HL-60/S4 treated with phorbol 12-myristate 13-acetate at 8.2 ng/mL for 4 days and 3 days (cell line): Measurements from ENCODE around the gene UNC119.
"Not testable (repeated sequence)": the region's sequence is repeated elsewhere in the genome, so short reads cannot be mapped to it uniquely, and the experiment has no call there.

Experiments
- in situ Hi-C: fragments of 300-500 bp; cut with MboI; formaldehyde crosslinking; loops from 2 replicates; pipeline ENCODE4 v1.15.0; 2022; ENCODE audit warnings: low sequenced_read_pairs

Gene UNC119

GRCh38 chr17:28523876-28524275 is 28.5 kb downstream of the UNC119 start:
- in situ Hi-C loops: no loop called here

- in situ Hi-C loops: no loop called here
Observed at GRCh38 chr17:28523186-28523585, 29.2 kb downstream of the UNC119 start.

- in situ Hi-C loops: not testable (repeated sequence)
Observed at GRCh38 chr17:28522281-28522680, 30.1 kb downstream of the UNC119 start.

GRCh38 chr17:28521311-28522085 is 30.9 kb downstream of the UNC119 start:
- in situ Hi-C loops: no loop called here

GRCh38 chr17:28520687-28521086 is 31.7 kb downstream of the UNC119 start:
- in situ Hi-C loops: no loop called here

GRCh38 chr17:28519236-28519635 is 33.2 kb downstream of the UNC119 start:
- in situ Hi-C loops: no loop called here

GRCh38 chr17:28518578-28518977 is 33.8 kb downstream of the UNC119 start:
- in situ Hi-C loops: no loop called here

GRCh38 chr17:28518132-28518531 is 34.3 kb downstream of the UNC119 start:
- in situ Hi-C loops: no loop called here

GRCh38 chr17:28515518-28515917 is 36.9 kb downstream of the UNC119 start:
- in situ Hi-C loops: no loop called here

- in situ Hi-C loops: no loop called here
Observed at GRCh38 chr17:28514561-28515002, 37.8 kb downstream of the UNC119 start.

GRCh38 chr17:28513476-28513875 is 38.9 kb downstream of the UNC119 start:
- in situ Hi-C loops: no loop called here

- in situ Hi-C loops: no loop called here
Observed at GRCh38 chr17:28511858-28512461, 40.5 kb downstream of the UNC119 start.

GRCh38 chr17:28509789-28510188 is 42.6 kb downstream of the UNC119 start:
- in situ Hi-C loops: no loop called here

- in situ Hi-C loops: no loop called here
Observed at GRCh38 chr17:28508211-28508724, 44.2 kb downstream of the UNC119 start.

GRCh38 chr17:28507567-28508203 is 44.7 kb downstream of the UNC119 start:
- in situ Hi-C loops: no loop called here

GRCh38 chr17:28506763-28507487 is 45.5 kb downstream of the UNC119 start:
- in situ Hi-C loops: no loop called here

GRCh38 chr17:28505986-28506665 is 46.3 kb downstream of the UNC119 start, which contains the start of gene FOXN1:
TSS of gene FOXN1 (plus strand) at chr17:28506348. CDS start at chr17:28523970, 17,622 bp downstream.
- in situ Hi-C loops: no loop called here

- in situ Hi-C loops: no loop called here
Observed at GRCh38 chr17:28503420-28503819, 49.0 kb downstream of the UNC119 start.

- in situ Hi-C loops: no loop called here
Observed at GRCh38 chr17:28501421-28502284, 50.8 kb downstream of the UNC119 start.
